Endothelial cell (in vitro differentiated cells): ENCODE measurements around the gene PCNX2. TPM values are rescaled to one million over a fixed set of nuclear protein-coding genes. Genes with fewer than 3 reads are reported as not detected.

Experiments
- DNase-seq: peaks from one replicate; pipeline ENCODE4 v3.0.0; 2021; ENCODE audit warnings: low spot score
- H3K27ac Mint-ChIP-seq: one replicate; pipeline ENCODE4 v1.8.0; 2021; ENCODE audit warnings: mixed read lengths, inconsistent platforms; ENCODE audit not compliant: unreplicated experiment
- H3K27me3 Mint-ChIP-seq: one replicate; pipeline ENCODE4 v1.8.0; 2021; ENCODE audit warnings: mild to moderate bottlenecking, moderate library complexity, mixed read lengths, inconsistent platforms; ENCODE audit not compliant: unreplicated experiment
- H3K36me3 Mint-ChIP-seq: one replicate; pipeline ENCODE4 v1.8.0; 2021; ENCODE audit warnings: mild to moderate bottlenecking, low read depth, mixed read lengths, inconsistent platforms; ENCODE audit not compliant: unreplicated experiment
- H3K4me1 Mint-ChIP-seq: one replicate; pipeline ENCODE4 v1.8.0; 2021; ENCODE audit warnings: mild to moderate bottlenecking, mixed read lengths, inconsistent platforms; ENCODE audit not compliant: unreplicated experiment
- H3K4me3 Mint-ChIP-seq: one replicate; pipeline ENCODE4 v1.8.0; 2021; ENCODE audit warnings: mild to moderate bottlenecking, mixed read lengths, inconsistent platforms; ENCODE audit not compliant: unreplicated experiment
- H3K9me3 Mint-ChIP-seq: one replicate; pipeline ENCODE4 v1.8.0; 2021; ENCODE audit warnings: mixed read lengths, inconsistent platforms; ENCODE audit not compliant: unreplicated experiment
- CTCF ChIP-seq: fragments of 200-600 bp; sonication (generic); IDR thresholded peaks from one replicate; pipeline ENCODE4 v1.5.0; 2021; ENCODE audit warnings: antibody characterized with exemption; ENCODE audit not compliant: unreplicated experiment
- total RNA-seq: library from RNA; stranded (reverse); fragmentation: NEBNext Ultra II Directional; extraction: Animal tissue kit (Norgen Biotek cat#: 25700); gene quantifications from one replicate; pipeline ENCODE4 v1.2.1, GENCODE V29; 2021; ENCODE audit not compliant: unreplicated experiment

Gene PCNX2
- total RNA-seq, 1 donor from 2014 or later, result 24.0 TPM

- Mint-ChIP-seq H3K4me1 (peaks cover 19% of the 10 kb centered on the region), H3K27me3 (peaks cover 4% of the 10 kb centered on the region), H3K27ac (no peak overlapping the region), H3K4me3 (no peak overlapping the region), H3K9me3 (no peaks in the 10 kb centered on the region), H3K36me3 (peaks cover 43% of the 10 kb centered on the region)
- TF ChIP-seq CTCF, result no peak
- DNase-seq, result no peak
These were observed 315.1 kb downstream of the PCNX2 start for GRCh38 chr1:232980355-232980978.

- peaks cover 4% of the 10 kb centered on the region for H3K27me3 Mint-ChIP-seq
- no peak for DNase-seq
- no peak for TF ChIP-seq CTCF
- peaks cover 28% of the 10 kb centered on the region for H3K4me1 Mint-ChIP-seq
- H3K36me3 Mint-ChIP-seq, result peaks cover 41% of the 10 kb centered on the region
- no peaks in the 10 kb centered on the region for H3K9me3 Mint-ChIP-seq
- no peak overlapping the region for H3K4me3 Mint-ChIP-seq
- H3K27ac Mint-ChIP-seq, result no peak overlapping the region
These were observed 316.0 kb downstream of the PCNX2 start for GRCh38 chr1:232979558-232979957.

GRCh38 chr1:232978815-232979214 lies 316.7 kb downstream of the PCNX2 start:
- H3K27me3 Mint-ChIP-seq, result peaks cover 4% of the 10 kb centered on the region
- H3K27ac Mint-ChIP-seq, result no peak overlapping the region
- DNase-seq, result no peak
- H3K36me3 Mint-ChIP-seq, result peaks cover 46% of the 10 kb centered on the region
- TF ChIP-seq CTCF, result no peak
- no peak overlapping the region for H3K4me3 Mint-ChIP-seq
- peaks cover 36% of the 10 kb centered on the region for H3K4me1 Mint-ChIP-seq
- H3K9me3 Mint-ChIP-seq, result no peaks in the 10 kb centered on the region

GRCh38 chr1:232978091-232978634 lies 317.4 kb downstream of the PCNX2 start:
- Mint-ChIP-seq H3K9me3 (no peaks in the 10 kb centered on the region), H3K27me3 (peaks cover 2% of the 10 kb centered on the region), H3K4me1 (peaks cover 42% of the 10 kb centered on the region), H3K27ac (no peak overlapping the region), H3K4me3 (no peak overlapping the region), H3K36me3 (peaks cover 50% of the 10 kb centered on the region)
- no peak for DNase-seq
- TF ChIP-seq CTCF, result no peak

- Mint-ChIP-seq H3K36me3 (peaks cover 68% of the 10 kb centered on the region), H3K27me3 (no peaks in the 10 kb centered on the region)
These were observed 320.6 kb downstream of the PCNX2 start for GRCh38 chr1:232974971-232975370.

More at GRCh38 chr1:232974971-232975370, 320.6 kb downstream of the PCNX2 start:
- TF ChIP-seq CTCF, result no peak
- peaks cover 6% of the 10 kb centered on the region for H3K9me3 Mint-ChIP-seq
- H3K4me1 Mint-ChIP-seq, result peaks cover 44% of the 10 kb centered on the region
- DNase-seq, result no peak
- peak overlapping the region; percentile 39 for H3K4me3 Mint-ChIP-seq
- H3K27ac Mint-ChIP-seq, result peak overlapping the region; percentile 76
